ENCODE data around the gene MAP3K6. TPM values are rescaled to one million over a fixed set of nuclear protein-coding genes. Genes with fewer than 3 reads are reported as not detected.

MAP3K6 gene
- polyA plus RNA-seq, 1 experiment, result 7.6 TPM

- no peak overlapping the region for H3K27ac ChIP-seq (ENCODE audit: low read depth, low read length)
Observed at GRCh38 chr1:27367160-27367650, 444 bp upstream of the MAP3K6 start.

GRCh38 chr1:27366113-27366410 lies 699 bp downstream of the MAP3K6 start:
- Histone ChIP-seq H3K27me3 (ENCODE audit: control insufficient read depth, insufficient read depth, low read length) (no peaks in the 10 kb centered on the region), H3K4me3 (ENCODE audit: low read depth, low read length) (peak overlapping the region; percentile 74), H3K27ac (ENCODE audit: low read depth, low read length) (peak overlapping the region; percentile 90), H3K9me3 (ENCODE audit: control insufficient read depth, insufficient read depth, low read length) (no peaks in the 10 kb centered on the region; the same call in 1 of the 2 replicates)
- ChIA-PET POLR2A (interaction anchor here (0.6 to 2.5 kb wide), 14 partner anchors 11 to 764 kb away, joined by 3 to 27 read pairs (median 4); no protein-coding TSS in a partner anchor), CTCF (interaction anchor here (0.6 to 5.3 kb wide), 17 partner anchors 8 to 1618 kb away, joined by 3 to 75 read pairs (median 4); partner anchors contain the start of genes AHDC1, FCN3, GPR3 and TMEM222)
- TF ChIP-seq CTCF (IDR thresholded peaks at IDR 0.05; ENCODE audit: low read depth, low read length), result no peak
- DNase-seq (ENCODE audit: low read depth, low spot score), result no peak

More at GRCh38 chr1:27367160-27367650, 444 bp upstream of the MAP3K6 start:
- CTCF ChIA-PET, result interaction anchor here (0.6 to 5.3 kb wide), 11 partner anchors 10 to 427 kb away, joined by 3 to 75 read pairs (median 9); partner anchors contain the start of genes AHDC1 and CD164L2
- POLR2A ChIA-PET, result interaction anchor here (0.8 to 2.5 kb wide), 4 partner anchors 10 to 67 kb away, joined by 3 to 27 read pairs (median 3); no protein-coding TSS in a partner anchor
- DNase-seq (ENCODE audit: low read depth, low spot score), result no peak
- TF ChIP-seq CTCF (IDR thresholded peaks at IDR 0.05; ENCODE audit: low read depth, low read length), result no peak
- Histone ChIP-seq H3K9me3 (ENCODE audit: control insufficient read depth, insufficient read depth, low read length) (no peaks in the 10 kb centered on the region; the same call in 1 of the 2 replicates), H3K27me3 (ENCODE audit: control insufficient read depth, insufficient read depth, low read length) (no peaks in the 10 kb centered on the region), H3K4me3 (ENCODE audit: low read depth, low read length) (peak overlapping the region; percentile 74)

GRCh38 chr1:27365372-27366112 lies 1.2 kb downstream of the MAP3K6 start:
- H3K27me3 ChIP-seq (ENCODE audit: control insufficient read depth, insufficient read depth, low read length), result no peaks in the 10 kb centered on the region
- no peaks in the 10 kb centered on the region; the same call in 1 of the 2 replicates for H3K9me3 ChIP-seq (ENCODE audit: control insufficient read depth, insufficient read depth, low read length)
- CTCF ChIA-PET, result interaction anchor here (0.6 to 5.3 kb wide), 19 partner anchors 8 to 1619 kb away, joined by 3 to 75 read pairs (median 4); partner anchors contain the start of genes AHDC1, FCN3, GPR3 and TMEM222
- TF ChIP-seq CTCF (IDR thresholded peaks at IDR 0.05; ENCODE audit: low read depth, low read length), result no peak
- peak overlapping the region; percentile 74 for H3K4me3 ChIP-seq (ENCODE audit: low read depth, low read length)
- peak overlapping the region; percentile 90 for H3K27ac ChIP-seq (ENCODE audit: low read depth, low read length)
- DNase-seq (ENCODE audit: low read depth, low spot score), result peak; percentile 67
- POLR2A ChIA-PET, result interaction anchor here (0.6 to 2.5 kb wide), 12 partner anchors 14 to 763 kb away, joined by 3 to 27 read pairs (median 4); no protein-coding TSS in a partner anchor

GRCh38 chr1:27364696-27365371 lies 1.9 kb downstream of the MAP3K6 start:
- ChIA-PET CTCF (interaction anchor here (0.7 to 5.3 kb wide), 12 partner anchors 7 to 367 kb away, joined by 3 to 75 read pairs (median 6); partner anchors contain the start of genes AHDC1, FCN3 and GPR3), POLR2A (interaction anchor here (0.7 to 2.5 kb wide), 8 partner anchors 14 to 294 kb away, joined by 3 to 27 read pairs (median 4); no protein-coding TSS in a partner anchor)
- H3K27me3 ChIP-seq (ENCODE audit: control insufficient read depth, insufficient read depth, low read length), result no peaks in the 10 kb centered on the region
- DNase-seq (ENCODE audit: low read depth, low spot score), result no peak
- TF ChIP-seq CTCF (IDR thresholded peaks at IDR 0.05; ENCODE audit: low read depth, low read length), result no peak
- H3K9me3 ChIP-seq (ENCODE audit: control insufficient read depth, insufficient read depth, low read length), result no peaks in the 10 kb centered on the region; the same call in 1 of the 2 replicates
- H3K4me3 ChIP-seq (ENCODE audit: low read depth, low read length), result peak overlapping the region; percentile 39
- H3K27ac ChIP-seq (ENCODE audit: low read depth, low read length), result no peak overlapping the region
